Smooth muscle cell (in vitro differentiated cells): ENCODE data around the gene SCAMP5. TPM values are rescaled to one million over a fixed set of nuclear protein-coding genes. Genes with fewer than 3 reads are reported as not detected.

Experiments used
- DNase-seq: peaks from one replicate; lab custom pipeline; 2025; ENCODE audit not compliant: unreplicated experiment; lab: John Stamatoyannopoulos, UW
- H2AFZ ChIP-seq: fragments of 200-600 bp; sonication (generic); 2 replicates; pipeline ENCODE4 v1.6.0; 2016; ENCODE audit warnings: antibody characterized with exemption, low read depth, mild to moderate bottlenecking
- H3F3A ChIP-seq: fragments of 200-600 bp; sonication (generic); 2 replicates; pipeline ENCODE4 v1.6.0; 2017; ENCODE audit warnings: antibody characterized with exemption, low read depth
- H3K27ac ChIP-seq: fragments of 200-600 bp; sonication (generic); 2 replicates; pipeline ENCODE4 v1.5.1; 2016; ENCODE audit warnings: low read depth, mild to moderate bottlenecking
- H3K27me3 ChIP-seq: fragments of 200-600 bp; sonication (generic); 2 replicates; pipeline ENCODE4 v1.6.1; 2016; ENCODE audit warnings: low read depth, mild to moderate bottlenecking
- H3K36me3 ChIP-seq: fragments of 200-600 bp; sonication (generic); 2 replicates; pipeline ENCODE4 v1.5.1; 2016; ENCODE audit warnings: low read depth
- H3K4me1 ChIP-seq: fragments of 200-600 bp; sonication (generic); 2 replicates; pipeline ENCODE4 v1.5.1; 2016; ENCODE audit warnings: low read depth
- H3K4me2 ChIP-seq: fragments of 200-600 bp; sonication (generic); 2 replicates; pipeline ENCODE4 v1.6.0; 2016; ENCODE audit warnings: mild to moderate bottlenecking
- H3K4me3 ChIP-seq: fragments of 200-600 bp; sonication (generic); 2 replicates; pipeline ENCODE4 v1.5.1; 2016; ENCODE audit warnings: mild to moderate bottlenecking
- H3K79me2 ChIP-seq: fragments of 200-600 bp; sonication (generic); 2 replicates; pipeline ENCODE4 v1.6.0; 2016; ENCODE audit warnings: low read depth, mild to moderate bottlenecking
- H3K9ac ChIP-seq: fragments of 200-600 bp; sonication (generic); 2 replicates; pipeline ENCODE4 v1.6.0; 2016; ENCODE audit warnings: low read depth
- H3K9me3 ChIP-seq: fragments of 200-600 bp; sonication (generic); replicated peaks from 2 replicates; pipeline ENCODE4 v1.5.1; 2016; ENCODE audit warnings: low read depth
- H4K20me1 ChIP-seq: fragments of 200-600 bp; sonication (generic); 2 replicates; pipeline ENCODE4 v1.6.0; 2016; ENCODE audit warnings: low read depth
- WGBS: methylation state at CpG from one replicate; pipeline ENCODE4 v1.1.7; 2016; ENCODE audit warnings: low lambda C conversion rate; 5-methylcytosine and 5-hydroxymethylcytosine counted together
- polyA plus RNA-seq: library from polyadenylated mRNA; unstranded; fragments of >200 nt; fragmentation: Nextera tagmentation; extraction: Ambion mirVana; gene quantifications from 2 replicates; pipeline ENCODE4 v1.2.1, GENCODE V29; 2016
- total RNA-seq: library from RNA; depleted of rRNA; stranded (reverse); fragments of >200 nt; gene quantifications from 2 replicates; pipeline ENCODE4 v1.2.3, GENCODE V29; 2014
- TF ChIP-seq, protein P1 (sequence below): fragments of 200-600 bp; sonication (generic); IDR thresholded peaks from 2 replicates; pipeline ENCODE4 v1.5.1; 2017; ENCODE audit warnings: borderline replicate concordance, mild to moderate bottlenecking, antibody characterized with exemption; ENCODE audit not compliant: insufficient read depth, poor library complexity, severe bottlenecking

The SCAMP5 gene
- total and polyA plus RNA-seq, 2 experiments from 2014 or later: 6.6 to 18.1 TPM

DNA sequence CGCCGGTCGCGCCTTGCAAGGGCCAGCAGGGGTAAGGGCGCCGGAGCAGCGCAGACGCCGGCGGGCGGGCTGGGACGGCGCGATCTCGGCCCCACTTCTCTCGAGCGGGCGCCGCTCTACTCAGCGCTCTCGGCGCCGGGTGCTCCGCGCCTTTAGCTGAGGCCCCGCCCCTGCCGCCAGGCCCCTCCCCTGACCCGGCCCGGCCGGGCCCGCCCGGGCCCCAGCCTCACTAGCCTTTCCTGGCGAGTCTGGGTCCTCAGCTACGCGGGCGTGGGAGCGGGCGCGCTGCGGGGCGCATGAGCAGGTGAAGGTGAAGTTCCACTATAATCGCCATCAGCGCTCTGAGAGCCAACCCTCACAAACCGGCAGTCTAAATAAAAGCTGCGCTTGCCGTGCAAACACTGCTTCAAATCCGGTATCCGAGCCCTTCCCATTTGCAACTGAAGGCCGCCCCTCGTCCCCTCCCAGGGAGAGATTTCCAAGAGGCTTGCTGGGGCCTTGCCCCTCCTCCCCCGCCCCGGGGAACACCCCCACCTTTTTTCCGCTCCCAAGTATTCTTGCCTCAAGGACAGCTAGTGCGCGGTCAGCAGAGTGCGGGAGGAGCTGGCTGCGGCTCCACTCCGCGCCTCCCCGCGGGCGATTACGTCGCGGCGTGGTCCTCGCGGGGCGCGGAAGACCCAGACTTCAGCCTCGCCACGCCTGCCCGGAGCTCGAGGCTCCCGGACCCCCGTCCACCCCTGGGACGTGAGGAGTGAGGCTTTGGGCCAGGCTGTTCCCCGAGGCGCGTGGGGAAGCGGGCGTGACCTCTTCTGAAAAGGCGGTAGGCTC lies 38.5 kb upstream of the SCAMP5 start, which contains the start of gene RPP25:
RPP25 (minus strand) TSS at position 125 of the 828 bp plus-strand sequence. CDS start 189 bp downstream, outside the sequence.
- DNase-seq: peak; percentile 92

DNA sequence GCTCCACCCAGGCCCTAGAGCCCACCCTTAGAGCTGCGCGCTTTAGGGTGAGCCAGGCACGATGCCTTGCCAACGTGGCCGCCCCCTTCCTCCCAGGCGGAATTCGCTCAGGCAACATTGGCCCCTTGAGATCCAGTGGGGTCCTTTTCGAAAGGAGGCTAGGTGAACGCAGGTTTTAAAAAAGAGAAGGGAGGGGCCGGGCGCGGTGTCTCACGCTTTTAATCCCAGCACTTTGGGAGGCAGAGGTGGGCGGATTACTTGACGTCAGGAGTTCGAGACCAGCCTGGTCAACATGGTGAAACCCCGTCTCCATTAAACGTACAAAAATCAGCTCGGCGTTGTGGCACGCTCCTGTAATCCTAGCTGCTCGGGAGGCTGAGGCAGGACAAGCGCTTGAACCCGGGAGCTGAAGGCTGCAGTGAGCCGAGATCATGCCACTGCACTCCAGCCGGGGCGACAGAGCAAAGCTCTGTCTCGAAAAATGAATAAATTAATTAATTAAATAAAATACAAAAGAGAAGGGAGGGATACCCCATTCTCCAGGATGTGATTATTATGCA lies 37.8 kb upstream of the SCAMP5 start:
- no peak for DNase-seq
- H3K4me3 ChIP-seq: peak overlapping the region; percentile 60
- WGBS: 5% methylated on average over 28 of the region's 28 CpGs
- peaks cover 12% of the 10 kb centered on the region for H4K20me1 ChIP-seq
- H3K9ac ChIP-seq: peak overlapping the region; percentile 67
- H3K4me1 ChIP-seq: peaks cover 23% of the 10 kb centered on the region
- H2AFZ ChIP-seq: peak overlapping the region; percentile 80
- H3K36me3 ChIP-seq: no peaks in the 10 kb centered on the region
- no peaks in the 10 kb centered on the region for H3K9me3 ChIP-seq
- H3K79me2 ChIP-seq: no peaks in the 10 kb centered on the region
- peak overlapping the region; percentile 96 for H3K4me2 ChIP-seq
- TF ChIP-seq, protein P1, sequence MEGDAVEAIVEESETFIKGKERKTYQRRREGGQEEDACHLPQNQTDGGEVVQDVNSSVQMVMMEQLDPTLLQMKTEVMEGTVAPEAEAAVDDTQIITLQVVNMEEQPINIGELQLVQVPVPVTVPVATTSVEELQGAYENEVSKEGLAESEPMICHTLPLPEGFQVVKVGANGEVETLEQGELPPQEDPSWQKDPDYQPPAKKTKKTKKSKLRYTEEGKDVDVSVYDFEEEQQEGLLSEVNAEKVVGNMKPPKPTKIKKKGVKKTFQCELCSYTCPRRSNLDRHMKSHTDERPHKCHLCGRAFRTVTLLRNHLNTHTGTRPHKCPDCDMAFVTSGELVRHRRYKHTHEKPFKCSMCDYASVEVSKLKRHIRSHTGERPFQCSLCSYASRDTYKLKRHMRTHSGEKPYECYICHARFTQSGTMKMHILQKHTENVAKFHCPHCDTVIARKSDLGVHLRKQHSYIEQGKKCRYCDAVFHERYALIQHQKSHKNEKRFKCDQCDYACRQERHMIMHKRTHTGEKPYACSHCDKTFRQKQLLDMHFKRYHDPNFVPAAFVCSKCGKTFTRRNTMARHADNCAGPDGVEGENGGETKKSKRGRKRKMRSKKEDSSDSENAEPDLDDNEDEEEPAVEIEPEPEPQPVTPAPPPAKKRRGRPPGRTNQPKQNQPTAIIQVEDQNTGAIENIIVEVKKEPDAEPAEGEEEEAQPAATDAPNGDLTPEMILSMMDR: no peak
- H3F3A ChIP-seq: peaks cover 11% of the 10 kb centered on the region
- peak overlapping the region; percentile 81 for H3K27ac ChIP-seq
- H3K27me3 ChIP-seq: peaks cover 6% of the 10 kb centered on the region

More for the DNA sequence above, 38.5 kb upstream of the SCAMP5 start, which contains the start of gene RPP25:
- Histone ChIP-seq H3F3A (peaks cover 14% of the 10 kb centered on the region), H3K36me3 (no peaks in the 10 kb centered on the region), H2AFZ (peak within 1 kb of the TSS; percentile 80), H3K79me2 (no peaks in the 10 kb centered on the region), H3K4me1 (peaks cover 23% of the 10 kb centered on the region), H3K27ac (peak within 1 kb of the TSS; percentile 81), H3K4me3 (peak within 1 kb of the TSS; percentile 60), H3K4me2 (peak within 1 kb of the TSS; percentile 96), H4K20me1 (peaks cover 19% of the 10 kb centered on the region), H3K9me3 (no peaks in the 10 kb centered on the region), H3K27me3 (peaks cover 6% of the 10 kb centered on the region), H3K9ac (peak within 1 kb of the TSS; percentile 67)
- under 1% methylated on average over 60 of the region's 83 CpGs for WGBS
- TF ChIP-seq, protein P1: no peak

DNA sequence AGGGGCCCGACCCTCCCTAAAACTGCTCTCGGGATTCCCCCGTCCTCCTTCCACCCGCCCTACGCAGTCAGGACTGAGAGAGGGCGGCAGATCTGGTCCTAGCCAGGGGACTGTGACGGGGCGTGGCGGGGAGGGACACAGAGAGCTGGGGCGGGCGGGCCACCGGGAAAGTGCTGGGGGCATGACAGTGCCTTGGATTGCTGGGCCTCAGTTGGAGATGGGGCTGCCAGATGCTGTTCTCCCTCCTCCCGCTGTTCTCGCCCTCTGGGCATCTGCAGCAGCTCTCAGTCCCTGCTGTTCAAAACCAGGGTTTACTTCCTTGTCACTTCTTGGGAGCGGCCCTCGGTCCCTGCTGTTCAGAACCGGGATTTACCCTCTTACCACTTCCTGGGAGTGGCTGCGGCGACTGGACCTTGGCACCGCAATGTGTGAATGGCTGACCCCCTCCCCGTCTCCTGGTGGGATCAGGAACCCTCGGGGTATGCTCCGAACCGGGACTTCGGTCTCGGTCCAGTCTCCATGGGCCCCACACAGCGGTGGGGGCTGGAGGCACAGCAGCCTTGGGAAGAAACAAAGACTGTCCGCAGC lies 36.9 kb upstream of the SCAMP5 start:
- H3K9ac ChIP-seq: no peak overlapping the region
- peak; percentile 32 for DNase-seq

More for the DNA sequence above, 36.9 kb upstream of the SCAMP5 start:
- Histone ChIP-seq H4K20me1 (peaks cover 8% of the 10 kb centered on the region), H3K4me1 (peaks cover 23% of the 10 kb centered on the region), H3K27me3 (peaks cover 6% of the 10 kb centered on the region), H3K4me3 (peak overlapping the region; percentile 60), H3F3A (peaks cover 11% of the 10 kb centered on the region), H2AFZ (peak overlapping the region; percentile 78), H3K36me3 (no peaks in the 10 kb centered on the region), H3K79me2 (no peaks in the 10 kb centered on the region), H3K4me2 (peak overlapping the region; percentile 96), H3K9me3 (no peaks in the 10 kb centered on the region), H3K27ac (no peak overlapping the region)
- TF ChIP-seq, protein P1: peak; percentile 5
- 1% methylated on average over 17 of the region's 28 CpGs for WGBS
